Activated gamma-delta T cell treated with Interleukin-2 at 50 U/mL for 16 hours (primary cell): ENCODE results near the gene AP5Z1.

Experiments used
- DNase-seq: peaks from one replicate; pipeline ENCODE4 v3.0.0-alpha.2; 2020

AP5Z1 gene

DNA sequence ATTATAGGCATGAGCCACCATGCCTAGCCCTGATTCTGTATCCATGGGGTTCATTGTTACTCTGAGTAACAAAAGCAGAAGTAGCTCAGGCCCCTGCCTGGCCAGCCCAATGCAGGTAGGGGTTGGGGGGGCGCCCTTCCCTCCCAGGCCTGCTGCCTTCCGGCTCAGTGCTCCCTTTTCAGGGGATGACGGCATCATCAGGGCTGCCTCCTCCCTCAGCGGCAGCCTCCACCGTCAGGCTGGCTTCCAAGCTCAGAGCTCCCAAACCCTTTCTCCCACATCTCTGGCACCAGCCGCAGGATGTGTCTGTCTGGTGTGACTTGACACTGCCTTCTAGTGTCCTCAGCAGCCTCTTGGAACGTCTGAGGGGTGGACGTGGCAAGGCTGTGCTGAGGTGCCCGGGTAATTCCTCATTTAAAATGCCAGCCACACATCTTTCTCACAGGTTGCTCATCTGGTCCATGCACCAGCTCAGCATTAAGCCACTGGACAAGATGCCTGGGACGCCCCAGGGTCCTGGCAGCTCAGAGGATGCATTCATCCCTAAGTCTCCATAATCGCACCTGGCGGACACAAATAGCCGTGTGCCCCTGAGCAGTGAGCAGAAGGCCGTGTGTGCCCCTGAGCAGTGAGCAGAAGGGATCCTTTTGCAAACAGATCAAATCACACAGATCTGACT, 48.2 kb downstream of the AP5Z1 start:
- no peak for DNase-seq

DNA sequence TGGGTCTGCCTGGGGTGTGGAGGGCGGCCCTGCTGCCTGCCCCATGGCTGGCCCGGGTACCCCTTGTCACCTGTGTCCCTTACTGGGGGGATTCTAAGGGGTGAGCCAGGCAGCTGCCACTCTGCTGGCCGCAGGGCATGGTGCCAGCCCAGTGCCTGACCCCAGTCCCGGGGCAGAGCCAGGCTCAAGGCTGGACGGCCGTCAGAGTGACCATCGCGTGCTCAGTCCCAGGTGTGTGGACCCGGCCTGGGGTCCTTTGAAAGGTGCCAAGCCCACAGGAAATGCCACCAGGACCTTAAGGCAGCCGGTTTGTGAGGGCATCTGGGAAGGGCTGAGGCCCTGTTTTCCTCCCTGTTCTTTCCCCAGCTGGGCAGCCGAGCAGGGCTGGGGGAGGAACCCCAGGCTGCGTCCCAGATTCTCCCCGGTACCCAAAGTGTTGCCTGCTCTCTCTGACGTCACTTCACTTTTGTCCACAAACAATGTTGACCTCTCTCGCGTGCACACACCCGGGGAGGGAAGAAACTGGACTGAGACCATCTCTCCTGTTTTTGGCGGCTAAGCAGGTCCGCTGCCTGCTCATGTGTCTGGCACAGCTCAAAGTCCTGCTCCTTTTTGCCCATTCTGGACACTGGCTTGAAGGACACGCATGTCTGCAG, 48.8 kb downstream of the AP5Z1 start:
- DNase-seq = no peak

DNA sequence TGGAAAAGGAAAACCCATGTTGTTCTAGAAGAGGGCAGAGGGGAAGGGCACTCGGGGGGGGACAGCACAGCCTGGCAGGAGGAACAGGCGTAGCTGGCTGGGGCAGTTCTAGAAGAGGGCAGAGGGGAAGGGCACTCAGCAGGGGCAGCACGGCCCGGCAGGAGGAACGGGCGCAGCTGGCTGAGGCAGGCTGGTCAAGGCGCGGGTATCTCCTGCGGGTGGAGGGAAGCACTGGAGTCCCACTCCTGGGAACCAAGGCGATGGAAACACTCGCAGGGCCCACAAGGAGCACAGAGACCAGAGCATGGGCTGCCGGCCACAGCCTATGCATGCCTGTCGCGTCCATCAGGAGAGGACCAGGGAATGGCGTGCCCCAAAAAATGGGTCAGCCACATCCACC, 49.7 kb downstream of the AP5Z1 start:
- DNase-seq = no peak

DNA sequence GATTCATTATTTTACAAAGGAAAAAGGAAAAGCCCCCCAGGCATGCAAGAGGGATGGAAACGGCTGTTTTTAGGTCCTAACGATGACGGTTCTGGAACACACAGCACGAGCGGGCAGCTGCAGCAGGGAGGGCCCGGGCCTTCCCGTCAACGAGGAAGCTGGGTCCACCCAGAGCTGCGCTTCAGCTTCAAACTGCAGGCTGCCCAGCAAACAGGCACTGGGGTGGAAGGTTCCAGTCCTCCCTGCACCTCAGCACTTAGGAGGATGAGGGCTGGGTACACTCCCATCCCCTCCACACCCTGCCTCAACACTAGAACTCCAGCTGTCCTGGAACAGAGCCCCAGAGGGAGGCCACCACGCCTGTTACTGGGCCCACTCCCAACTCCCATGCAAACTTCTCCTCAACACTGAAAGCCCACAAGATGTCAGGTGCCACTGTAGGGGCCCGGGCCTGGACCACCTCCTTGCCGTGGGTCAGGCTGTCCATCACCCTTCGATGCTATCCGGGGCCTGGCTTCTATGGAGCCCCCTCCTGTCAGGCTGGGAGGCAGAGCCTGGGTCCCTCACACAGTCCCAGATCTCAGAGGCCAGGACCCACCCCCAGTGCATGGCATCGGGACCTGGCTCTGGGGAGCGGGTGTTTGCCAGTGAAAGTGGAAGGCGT, 53.4 kb downstream of the AP5Z1 start:
- no peak for DNase-seq

DNA sequence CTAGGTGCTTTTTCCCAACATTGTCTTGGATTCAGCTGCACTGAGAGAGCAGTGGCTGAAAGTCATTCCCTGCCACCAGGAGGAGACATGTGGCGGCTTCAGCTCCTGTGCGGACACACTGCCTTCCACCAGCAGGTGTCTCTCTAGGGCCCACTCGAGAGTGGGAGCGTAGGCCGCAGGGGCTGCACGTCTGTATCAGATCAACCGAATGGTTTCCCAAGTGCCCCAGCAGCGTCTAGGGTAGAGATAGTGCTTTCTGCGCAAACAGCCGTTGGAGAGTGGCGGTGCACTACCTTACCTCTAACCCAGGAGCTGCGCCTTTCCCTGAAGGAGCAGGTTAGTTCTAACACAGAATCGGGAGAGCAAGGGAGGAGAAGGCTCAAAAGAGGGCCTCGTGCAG, 54.8 kb downstream of the AP5Z1 start:
- peak; percentile 42 for DNase-seq

DNA sequence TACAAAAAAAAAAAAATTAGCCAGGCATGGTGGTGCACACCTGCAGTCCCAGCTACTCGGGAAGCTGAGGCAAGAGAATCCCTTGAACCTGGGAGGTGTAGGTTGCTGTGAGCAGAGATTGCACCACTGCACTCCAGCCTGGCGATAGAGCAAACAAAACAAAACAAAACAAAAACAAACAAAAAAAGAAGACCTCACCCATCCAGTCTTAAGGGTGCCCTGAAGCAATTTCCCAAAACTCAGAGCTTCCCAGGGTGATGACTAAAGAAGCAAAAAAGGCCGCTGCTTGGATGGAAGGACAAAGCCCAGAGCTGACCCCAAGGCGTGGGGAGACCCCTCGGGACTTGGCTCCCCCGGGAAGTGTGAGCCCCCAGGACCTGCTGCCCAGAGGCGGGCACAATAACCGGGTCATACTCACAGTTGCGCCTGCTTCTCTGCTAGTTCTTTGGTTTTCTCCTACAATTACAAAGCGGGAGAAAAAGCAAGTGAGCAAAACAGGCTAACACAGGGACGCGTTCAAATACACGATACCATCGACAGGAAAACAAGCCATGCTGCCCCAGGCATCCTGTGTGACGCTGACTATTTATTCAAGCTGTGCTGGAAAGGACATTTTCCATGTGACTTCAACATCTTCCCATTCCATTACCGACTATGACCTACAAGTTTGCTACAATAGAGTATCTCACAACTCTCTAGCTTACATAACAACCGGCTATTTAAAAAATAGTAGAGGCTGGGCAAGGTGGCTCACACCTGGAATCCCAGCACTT, 56.5 kb downstream of the AP5Z1 start:
- DNase-seq = no peak

DNA sequence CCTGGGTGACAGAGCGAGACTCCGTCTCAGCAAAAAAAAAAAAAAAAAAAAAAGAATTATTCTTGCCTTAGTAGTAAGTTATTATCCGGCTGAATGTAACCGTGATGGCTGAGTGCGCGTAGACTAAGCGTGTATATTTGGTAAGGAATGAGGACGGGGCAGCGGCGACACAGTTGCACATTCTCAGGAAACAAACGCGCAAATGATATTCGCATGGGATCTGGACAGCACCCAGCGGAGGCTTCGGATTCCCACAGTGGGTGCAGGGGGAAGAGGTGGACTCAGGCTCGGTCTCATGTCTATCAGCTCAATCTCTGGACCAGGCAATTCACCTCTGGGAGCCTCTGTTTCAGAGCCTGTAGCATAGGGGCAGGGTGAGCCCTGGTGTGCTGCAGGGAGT, 57.3 kb downstream of the AP5Z1 start:
- DNase-seq = no peak

DNA sequence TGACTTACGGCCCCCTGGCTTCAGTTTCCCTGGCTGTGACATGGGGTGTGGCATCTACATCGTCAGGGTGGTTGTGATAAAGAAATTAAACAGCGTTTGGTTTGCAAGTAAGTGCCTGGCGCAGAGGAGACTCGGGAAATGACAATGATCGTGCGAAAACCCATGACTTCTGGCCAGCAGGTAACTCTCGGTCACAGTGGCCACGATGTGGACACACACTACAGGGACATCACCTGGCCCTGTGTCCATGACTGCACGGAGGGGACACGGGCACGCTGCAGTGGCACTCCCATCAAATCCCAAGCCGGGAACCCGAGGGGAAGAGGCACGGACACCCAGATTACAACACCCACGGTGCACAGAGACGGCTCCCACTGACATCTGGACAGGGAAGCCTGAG, 57.8 kb downstream of the AP5Z1 start:
- DNase-seq = no peak

DNA sequence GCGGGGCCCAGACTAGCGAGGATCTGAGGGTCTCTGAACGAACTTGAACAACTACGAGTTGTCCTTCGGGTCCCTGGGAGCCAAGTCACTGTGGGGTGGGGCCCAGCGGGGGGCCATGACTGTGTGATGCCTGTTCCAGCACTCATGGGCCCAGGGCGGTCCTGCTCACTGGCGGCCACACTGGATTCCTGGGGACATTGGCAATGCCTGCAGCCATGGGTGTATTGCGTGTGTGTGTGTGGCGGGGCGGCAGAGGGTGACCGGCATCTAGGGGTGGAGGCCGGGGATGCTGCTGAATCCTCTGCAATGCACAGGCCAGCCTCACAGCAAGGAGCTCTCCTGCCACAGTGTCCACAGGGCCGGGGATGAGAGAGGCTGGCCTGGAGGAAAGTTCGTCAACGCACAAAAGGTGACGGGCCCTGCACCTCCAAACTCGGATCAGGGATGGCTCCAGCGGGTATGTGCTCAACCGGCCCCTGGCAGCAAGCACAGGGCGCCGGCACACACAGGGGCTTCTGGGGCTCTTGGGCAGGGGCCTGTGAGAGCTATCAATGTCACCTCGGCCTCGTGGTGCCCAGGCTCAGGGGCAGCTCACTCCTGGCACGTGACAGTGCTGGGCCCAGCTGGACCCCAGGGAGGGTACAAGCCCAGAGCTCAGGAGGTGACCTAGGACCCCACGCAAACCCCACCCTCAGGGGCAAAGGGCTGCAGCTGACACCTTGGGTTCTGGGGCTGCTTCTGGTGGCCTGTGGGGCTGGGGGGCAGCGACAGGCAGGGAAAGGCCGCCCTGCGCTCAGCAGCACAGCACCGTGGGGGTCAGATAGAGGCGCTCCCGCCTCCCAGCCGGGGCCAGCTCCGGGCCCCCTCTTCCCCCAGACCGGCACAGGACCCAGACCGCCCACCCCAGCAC, 58.5 kb downstream of the AP5Z1 start:
- DNase-seq = no peak

DNA sequence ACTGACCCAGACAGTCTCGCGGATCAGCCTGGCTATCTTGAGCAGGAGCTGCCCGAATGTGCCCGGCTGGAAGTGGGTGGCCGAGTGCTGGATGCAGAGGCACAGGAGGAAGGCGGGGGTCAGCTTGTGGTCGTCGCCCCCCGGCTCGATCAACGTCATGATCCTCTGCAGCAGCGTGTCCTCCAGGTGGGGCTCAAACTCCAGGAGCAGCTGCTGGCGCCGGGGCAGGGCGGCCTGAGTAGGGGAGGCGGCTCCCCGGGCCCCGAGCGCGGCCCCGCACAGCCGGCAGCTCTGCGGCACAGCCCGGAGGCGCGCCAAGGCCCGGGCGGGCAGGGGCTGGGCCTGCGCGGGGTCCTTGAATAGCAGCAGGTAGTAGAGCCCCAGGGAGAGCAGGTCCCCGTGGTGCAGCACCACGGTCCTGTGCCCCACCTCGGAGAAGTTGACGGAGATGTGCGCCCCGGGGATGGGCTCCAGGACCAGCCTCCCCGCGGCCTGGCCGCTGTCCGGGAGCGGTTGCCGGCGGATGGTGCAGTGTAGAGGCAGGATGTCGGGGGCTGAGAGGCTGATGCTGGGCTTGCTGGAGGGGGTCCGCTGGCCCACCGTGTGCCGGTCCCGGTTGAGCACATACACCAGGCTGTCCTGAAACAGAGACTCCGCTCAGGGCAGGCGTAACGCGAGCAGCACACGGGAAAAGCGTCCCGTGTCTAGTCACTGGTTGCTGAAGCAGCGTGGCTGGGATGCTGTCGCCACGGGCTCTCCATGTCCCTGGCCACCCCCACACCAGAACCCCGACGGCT, 59.4 kb downstream of the AP5Z1 start:
- no peak for DNase-seq

DNA sequence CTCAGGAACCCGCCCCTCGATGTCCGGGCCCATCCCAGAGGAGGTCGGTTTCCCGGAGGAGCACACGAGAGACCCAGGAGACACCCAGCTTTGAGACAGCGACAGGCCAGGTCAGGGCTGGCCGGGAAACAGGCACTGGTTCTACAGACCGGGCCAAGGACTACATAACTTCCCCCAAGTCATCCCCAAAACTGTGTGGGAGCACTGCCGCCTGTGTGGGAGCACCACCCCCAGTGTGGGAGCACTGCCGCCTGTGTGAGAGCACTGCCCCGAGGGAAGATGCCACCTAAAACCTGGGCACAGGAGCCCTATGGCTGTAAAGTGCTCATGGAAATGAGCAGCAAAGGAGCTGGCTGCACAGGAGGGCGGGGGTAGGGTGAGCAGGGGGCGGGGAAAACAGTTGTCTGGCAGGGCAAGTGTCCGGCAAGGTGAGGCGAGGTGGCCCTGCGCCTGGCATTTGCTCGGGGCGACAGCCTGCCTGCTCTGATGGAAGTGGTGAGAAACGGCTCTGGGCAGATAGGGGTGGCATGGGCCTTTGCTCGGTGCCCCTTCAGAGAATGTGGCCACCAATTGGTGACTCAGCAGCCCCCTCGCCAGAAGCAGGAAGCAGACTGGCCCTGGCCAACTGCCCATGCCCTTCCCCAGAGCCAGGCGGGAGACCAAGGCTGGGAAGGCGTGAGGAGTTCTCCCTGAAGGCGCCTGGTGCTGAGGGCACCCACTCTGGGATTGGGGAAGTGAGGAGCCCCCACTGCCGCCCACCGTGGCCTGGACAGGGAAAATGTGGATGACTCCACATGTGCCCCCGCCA, 60.2 kb downstream of the AP5Z1 start:
- no peak for DNase-seq

DNA sequence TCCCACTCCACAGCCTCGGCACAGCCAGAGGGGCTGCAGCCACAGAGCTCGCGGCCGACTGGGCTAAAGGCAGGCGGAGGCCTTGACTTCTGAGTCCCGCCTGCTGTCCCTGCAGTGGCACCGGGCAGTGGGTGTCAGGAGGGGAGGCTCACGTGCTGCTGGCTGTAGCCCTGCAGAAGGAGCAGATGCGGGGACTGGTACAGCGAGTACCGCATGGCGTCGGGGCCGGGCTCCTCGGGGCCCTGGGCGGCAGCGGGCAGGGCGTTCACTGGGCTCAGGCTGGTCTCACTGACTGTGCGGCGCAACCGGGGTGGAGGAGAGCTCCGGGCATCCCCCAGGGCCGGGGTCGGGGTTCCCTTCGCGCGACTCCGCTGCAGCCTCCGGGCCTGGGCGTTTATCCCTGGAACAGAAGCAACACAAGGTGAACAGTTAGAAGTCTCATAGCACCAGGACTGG, 60.8 kb downstream of the AP5Z1 start:
- DNase-seq = no peak

DNA sequence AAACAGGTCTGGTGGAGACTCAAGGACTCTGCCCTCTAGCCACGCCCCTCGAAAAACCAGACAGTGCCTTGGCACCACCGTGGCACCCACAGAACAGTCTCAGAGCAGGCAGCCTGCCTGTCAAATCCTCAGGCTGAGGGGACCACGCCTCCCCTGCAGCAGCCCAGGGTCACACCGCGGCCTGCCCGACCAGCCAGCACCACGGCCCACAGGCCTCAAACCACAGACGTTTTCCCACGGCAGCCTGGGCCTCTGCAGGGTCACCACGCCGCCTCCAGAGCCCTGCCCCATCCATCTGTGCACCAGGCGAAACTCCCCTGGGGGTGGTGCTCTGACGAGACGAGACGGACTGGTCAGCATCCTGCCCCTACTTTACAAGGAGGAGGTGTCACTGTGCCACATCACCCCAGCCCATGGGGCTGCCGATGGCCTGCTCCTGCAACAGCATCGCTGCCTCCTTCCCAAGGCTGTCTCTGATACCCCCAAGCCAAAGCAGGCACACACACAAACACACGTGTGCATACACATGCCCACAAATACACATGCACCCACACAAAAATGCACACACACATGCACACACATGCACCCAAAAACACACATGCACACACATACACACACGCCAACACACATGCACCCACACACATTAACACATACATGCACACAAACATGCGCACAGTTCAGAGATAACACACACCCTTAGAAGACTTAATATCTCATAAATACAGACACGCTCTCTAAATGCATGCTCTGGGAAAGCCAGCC, 61.8 kb downstream of the AP5Z1 start:
- no peak for DNase-seq

DNA sequence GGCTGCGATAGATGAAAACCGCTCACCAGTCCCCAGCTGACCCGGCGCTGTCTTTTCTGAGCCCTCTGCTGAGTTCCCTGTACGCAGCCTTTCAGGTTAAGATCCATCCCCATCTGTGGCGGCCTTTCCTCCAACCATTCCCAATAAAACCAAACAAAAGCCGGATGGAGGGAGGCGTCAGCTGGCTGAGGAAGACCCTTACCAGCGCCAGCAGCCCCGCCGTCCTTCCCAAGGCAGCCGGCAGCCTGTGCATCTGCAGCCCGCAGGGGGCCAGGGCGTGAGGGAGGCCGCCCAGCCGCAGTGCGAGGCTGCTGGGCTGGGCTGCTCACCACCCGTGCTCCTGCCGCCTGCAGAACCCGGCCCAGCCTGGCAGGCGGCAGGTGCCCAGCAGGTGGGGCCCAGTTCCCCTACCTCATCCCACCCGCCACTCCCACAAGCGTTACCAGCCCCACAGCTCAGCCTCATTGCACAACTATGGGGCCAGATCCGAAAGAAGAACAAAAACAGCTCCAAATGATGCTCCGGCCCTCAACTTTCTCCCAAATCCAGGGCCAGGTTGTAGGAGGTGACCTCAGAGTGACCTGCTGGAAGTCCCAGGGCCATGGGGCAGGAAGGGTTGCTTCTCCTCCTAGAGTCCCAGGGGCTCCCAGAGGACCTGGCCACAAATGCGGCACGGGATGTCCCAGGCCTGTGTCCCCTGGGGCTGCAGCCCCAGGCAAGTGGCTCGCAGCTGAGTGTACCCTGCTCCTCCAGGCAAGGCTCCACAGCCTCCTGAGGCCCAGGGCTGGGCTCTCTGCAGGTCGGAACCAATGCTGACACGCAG, 62.6 kb downstream of the AP5Z1 start:
- DNase-seq = no peak

DNA sequence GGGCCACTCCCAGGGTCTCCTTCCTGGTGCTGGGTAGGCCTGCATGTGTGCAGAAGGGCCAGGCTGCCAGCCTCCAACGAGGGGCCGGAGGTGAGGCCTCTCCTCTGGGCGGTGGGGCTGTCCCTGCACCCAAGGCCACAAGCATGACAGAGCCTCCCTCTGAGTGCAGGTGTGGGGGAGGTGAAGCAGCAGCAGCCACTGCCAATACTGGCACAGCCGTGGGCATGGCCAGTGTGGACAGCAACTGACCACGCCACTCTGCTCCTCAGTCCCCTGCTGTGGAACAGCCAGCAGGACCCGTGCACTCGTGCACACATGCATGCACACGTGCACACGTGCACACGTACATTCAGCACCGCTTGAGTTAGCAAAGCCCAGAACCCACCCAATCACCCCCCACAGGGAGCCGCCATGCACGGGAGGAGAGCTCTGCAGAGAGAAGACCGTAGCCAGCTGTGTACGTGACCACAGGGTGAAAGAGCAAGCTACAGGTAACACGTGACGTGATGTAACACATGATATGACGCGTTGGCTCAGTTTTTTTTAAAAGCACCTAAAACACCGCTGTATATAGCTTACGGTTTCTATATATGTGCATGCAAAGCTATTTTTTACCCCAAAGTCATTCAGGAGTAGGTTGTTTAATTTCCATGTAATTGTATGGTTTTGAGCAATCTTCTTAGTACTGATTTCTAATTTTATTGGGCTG, 63.4 kb downstream of the AP5Z1 start:
- DNase-seq = no peak

DNA sequence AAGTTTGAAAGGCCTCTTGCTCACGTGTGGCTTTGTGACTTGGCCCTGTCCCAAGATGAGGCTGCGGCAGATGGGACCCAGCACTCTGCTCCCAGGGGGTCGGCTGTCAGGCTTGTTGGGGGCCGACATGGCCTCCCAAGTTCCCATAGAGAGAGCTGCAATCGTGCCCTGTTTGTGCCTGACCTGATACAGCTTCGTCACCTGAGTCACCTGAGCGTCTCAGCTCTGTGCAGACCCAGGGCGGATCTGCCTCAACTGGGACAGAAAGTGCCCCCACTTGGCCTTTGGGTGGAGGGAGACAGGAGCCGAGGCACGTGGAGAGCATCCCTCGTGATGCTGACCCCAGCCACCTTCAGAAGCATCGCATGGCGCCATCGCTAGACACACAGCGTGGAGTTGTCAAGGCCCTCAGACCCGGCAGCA, 64.7 kb downstream of the AP5Z1 start:
- DNase-seq = no peak
